Prostate gland (tissue), 2 donors: ENCODE measurements around the gene TMED5. TPM values are rescaled to one million over a fixed set of nuclear protein-coding genes. Genes with fewer than 3 reads are reported as not detected.
"Not testable (repeated sequence)": the region's sequence is repeated elsewhere in the genome, so short reads cannot be mapped to it uniquely, and the experiment has no call there.

Experiments
- DNase-seq: peaks from one replicate; pipeline ENCODE4 v3.0.0-alpha.2; 2019; ENCODE audit warnings: low spot score
- H3K27ac ChIP-seq, 2 donors: fragments of 200-600 bp; sonication (generic); 2 replicates each; pipeline ENCODE4 v1.5.1; 2017 to 2019
- H3K27me3 ChIP-seq: fragments of 200-600 bp; sonication (generic); replicated peaks from 2 replicates; pipeline ENCODE4 v1.5.1; 2019; ENCODE audit not compliant: insufficient read depth
- H3K36me3 ChIP-seq, 2 donors: fragments of 200-600 bp; sonication (generic); 1 replicate in 1 of 2; 2 replicates in 1 of 2; pipeline versions ENCODE4 v1.5.1 to v1.8.1; 2017 to 2019
- H3K4me1 ChIP-seq: fragments of 200-600 bp; sonication (generic); replicated peaks from 2 replicates; pipeline ENCODE4 v1.5.1; 2019
- H3K4me3 ChIP-seq, 2 donors: fragments of 200-600 bp; sonication (generic); 2 replicates each; pipeline ENCODE4 v1.5.1; 2017 to 2019
- H3K9me3 ChIP-seq: fragments of 200-600 bp; sonication (generic); 2 replicates; pipeline ENCODE4 v1.5.1; 2017
- POLR2A ChIP-seq: fragments of 450-650 bp; IDR thresholded peaks from one replicate; pipeline ENCODE4 v1.6.1; 2016; ENCODE audit warnings: antibody characterized with exemption, mild to moderate bottlenecking
- POLR2AphosphoS5 ChIP-seq: sonication (generic); formaldehyde crosslinking; IDR thresholded peaks from one replicate; pipeline ENCODE4 v1.6.1; 2017; ENCODE audit warnings: antibody characterized with exemption
- WGBS: methylation state at CpG from one replicate; pipeline ENCODE4 v1.1.5; 2018; 5-methylcytosine and 5-hydroxymethylcytosine counted together
- intact Hi-C: fragments of 100-400 bp; cut with DNase I; formaldehyde crosslinking; loops from one replicate; pipeline ENCODE4 v1.14.2; 2022
- total RNA-seq, 2 donors: library from RNA; depleted of rRNA; stranded (reverse); fragments of >200 nt; gene quantifications; one replicate each; pipeline ENCODE4 v1.1.0, GENCODE V29; 2016
- TF ChIP-seq, protein P1 (sequence below), 4 experiments: fragments of 200-600 bp in 2 of 4; fragments of 450-650 bp in 2 of 4; sonication (generic) in 2 of 4; IDR thresholded peaks; 1 replicate in 3 of 4; 2 replicates in 1 of 4; pipeline ENCODE4 v1.5.1; 2016 to 2019; ENCODE audit warnings: antibody characterized with exemption in 4 of 4, mild to moderate bottlenecking in 2 of 4, moderate library complexity in 2 of 4

The TMED5 gene
- 10 to 100 TPM; 59.0 to 59.8 TPM for total RNA-seq

DNA sequence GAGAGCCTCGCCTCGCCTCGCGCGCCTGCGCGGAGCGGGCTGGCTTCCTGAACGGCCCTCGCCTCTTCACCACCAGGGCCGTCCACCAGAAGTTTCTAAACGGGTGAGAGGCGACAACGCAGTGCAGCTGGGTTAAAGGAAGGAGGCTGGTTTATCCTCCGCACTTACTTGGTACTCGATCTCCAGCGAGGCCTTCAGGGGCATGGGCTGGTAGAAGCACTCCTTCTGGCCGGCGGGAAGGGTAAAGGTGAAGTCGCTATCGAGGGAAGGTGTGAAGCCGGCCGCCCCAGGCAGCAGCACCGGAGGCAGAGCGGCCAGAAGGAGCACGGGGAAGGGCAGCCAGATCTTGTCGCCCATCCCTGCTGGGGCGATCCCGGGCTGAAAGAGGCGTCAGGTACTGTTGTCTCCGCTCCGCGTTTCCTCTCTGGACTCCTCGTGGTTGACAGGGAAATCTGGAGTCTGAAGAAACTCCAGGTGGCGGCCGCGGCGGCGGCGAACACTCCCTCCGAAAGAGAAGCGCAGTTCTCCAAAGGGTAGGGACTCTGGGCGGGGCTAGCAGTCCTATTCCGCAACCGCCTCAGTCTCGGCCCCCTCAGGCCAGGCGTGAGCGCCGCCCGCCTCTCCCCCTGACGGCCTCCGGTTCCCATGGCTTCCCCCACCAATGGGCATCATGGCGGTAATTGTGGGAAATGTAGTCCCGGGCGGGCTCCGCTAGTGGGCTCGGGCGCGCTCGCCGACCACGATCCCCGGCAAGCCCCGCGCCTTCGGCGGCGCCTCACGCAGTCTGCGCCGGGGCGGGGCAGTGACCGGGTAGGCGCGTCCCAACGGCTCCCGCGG is at the start of gene TMED5:
TSS of gene TMED5 (minus strand) at position 528 of the 837 bp plus-strand sequence. CDS start at position 357, 171 bp downstream.
- H3K9me3 ChIP-seq: no peaks in the 10 kb centered on the region
- H3K4me1 ChIP-seq: peaks cover 7% of the 10 kb centered on the region

DNA sequence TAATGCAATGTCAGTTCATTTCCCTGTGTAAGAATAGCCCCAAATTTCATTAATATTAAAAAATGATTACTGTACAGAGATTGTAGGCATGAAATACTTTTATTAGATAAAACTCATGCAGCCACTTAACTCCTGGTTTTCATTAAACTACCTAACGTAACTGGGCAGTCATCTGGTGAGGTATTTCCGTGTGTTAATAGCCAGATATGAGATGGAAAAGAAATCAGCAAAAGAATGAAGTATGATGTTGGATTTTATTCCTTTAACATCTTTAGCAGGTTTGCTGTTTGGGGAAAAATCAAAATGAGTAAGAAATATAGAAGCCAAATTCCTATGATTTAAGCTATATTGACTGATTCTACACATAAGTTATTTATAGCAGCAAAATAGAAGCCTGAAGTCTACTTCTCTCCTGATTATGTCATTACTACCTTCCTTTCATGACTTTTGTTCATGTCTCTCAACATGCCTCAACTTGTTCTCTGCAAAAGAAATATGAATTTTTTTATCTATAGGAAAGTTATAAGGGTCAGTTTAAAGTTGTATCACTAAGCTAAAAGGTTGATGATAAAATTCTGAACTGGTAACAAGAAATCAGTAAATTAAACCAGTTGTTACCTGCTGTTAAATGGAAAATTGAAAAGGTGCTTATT is 42.9 kb upstream of the TMED5 start:
- no peaks in the 10 kb centered on the region for H3K27me3 ChIP-seq
- DNase-seq: no peak
- TF ChIP-seq POLR2A (no peak), POLR2AphosphoS5 (no peak)
- TF ChIP-seq, protein P1, sequence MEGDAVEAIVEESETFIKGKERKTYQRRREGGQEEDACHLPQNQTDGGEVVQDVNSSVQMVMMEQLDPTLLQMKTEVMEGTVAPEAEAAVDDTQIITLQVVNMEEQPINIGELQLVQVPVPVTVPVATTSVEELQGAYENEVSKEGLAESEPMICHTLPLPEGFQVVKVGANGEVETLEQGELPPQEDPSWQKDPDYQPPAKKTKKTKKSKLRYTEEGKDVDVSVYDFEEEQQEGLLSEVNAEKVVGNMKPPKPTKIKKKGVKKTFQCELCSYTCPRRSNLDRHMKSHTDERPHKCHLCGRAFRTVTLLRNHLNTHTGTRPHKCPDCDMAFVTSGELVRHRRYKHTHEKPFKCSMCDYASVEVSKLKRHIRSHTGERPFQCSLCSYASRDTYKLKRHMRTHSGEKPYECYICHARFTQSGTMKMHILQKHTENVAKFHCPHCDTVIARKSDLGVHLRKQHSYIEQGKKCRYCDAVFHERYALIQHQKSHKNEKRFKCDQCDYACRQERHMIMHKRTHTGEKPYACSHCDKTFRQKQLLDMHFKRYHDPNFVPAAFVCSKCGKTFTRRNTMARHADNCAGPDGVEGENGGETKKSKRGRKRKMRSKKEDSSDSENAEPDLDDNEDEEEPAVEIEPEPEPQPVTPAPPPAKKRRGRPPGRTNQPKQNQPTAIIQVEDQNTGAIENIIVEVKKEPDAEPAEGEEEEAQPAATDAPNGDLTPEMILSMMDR (IDR thresholded peaks at IDR 0.05): no peak
- intact Hi-C loops: no loop called here
- H3K4me1 ChIP-seq: no peaks in the 10 kb centered on the region
- no peaks in the 10 kb centered on the region for H3K36me3 ChIP-seq
- no peaks in the 10 kb centered on the region for H3K9me3 ChIP-seq
- H3K4me3 ChIP-seq: no peak overlapping the region
- no peak overlapping the region for H3K27ac ChIP-seq
- 90% methylated on average over 2 of the region's 2 CpGs for WGBS

More for the DNA sequence above, at the start of gene TMED5:
- WGBS: 1% methylated on average over 57 of the region's 78 CpGs
- H3K36me3 ChIP-seq: no peaks in the 10 kb centered on the region
- H3K27me3 ChIP-seq: no peaks in the 10 kb centered on the region
- peak within 1 kb of the TSS; percentile 89 to 97 for H3K4me3 ChIP-seq
- TF ChIP-seq, protein P1 (IDR thresholded peaks at IDR 0.05): peak in 3 of 4 experiments; percentile 10 to 59 (median 48)
- TF ChIP-seq POLR2AphosphoS5: peak; percentile 90
- peak; percentile 97 for TF ChIP-seq POLR2A
- intact Hi-C loops: loop anchor here (5.0 kb wide), 1 partner anchor 103 kb away; the partner anchor contains the start of gene MTF2
- peak within 1 kb of the TSS; percentile 98 to 100 for H3K27ac ChIP-seq
- DNase-seq: peak; percentile 98

DNA sequence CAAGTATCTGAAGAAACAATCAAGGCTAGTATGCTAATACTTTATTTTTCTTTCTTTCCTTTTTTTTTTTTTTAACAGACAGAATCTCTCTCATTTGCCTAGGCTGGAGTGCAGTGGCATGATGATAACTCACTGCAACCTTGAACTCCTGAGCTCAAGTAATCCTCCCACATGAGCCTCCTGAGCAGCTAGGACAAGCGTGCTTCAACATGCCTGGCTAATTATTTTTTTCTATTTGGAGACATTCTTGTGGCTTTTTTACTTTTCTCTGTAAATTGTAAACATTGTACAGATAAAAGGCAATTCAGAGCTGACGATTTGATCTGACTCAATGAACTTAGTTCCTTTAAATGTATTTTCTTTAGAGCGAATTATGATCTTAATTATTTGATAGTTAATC is 41.7 kb upstream of the TMED5 start:
- no peak for TF ChIP-seq POLR2A
- TF ChIP-seq POLR2AphosphoS5: no peak
- TF ChIP-seq, protein P1 (IDR thresholded peaks at IDR 0.05): no peak
- H3K36me3 ChIP-seq: no peaks in the 10 kb centered on the region
- no peaks in the 10 kb centered on the region for H3K27me3 ChIP-seq
- WGBS: 83% methylated on average over 3 of the region's 3 CpGs
- no peak overlapping the region for H3K4me3 ChIP-seq
- no peak overlapping the region for H3K27ac ChIP-seq
- intact Hi-C loops: no loop called here
- no peak for DNase-seq
- no peaks in the 10 kb centered on the region for H3K9me3 ChIP-seq
- no peaks in the 10 kb centered on the region for H3K4me1 ChIP-seq

DNA sequence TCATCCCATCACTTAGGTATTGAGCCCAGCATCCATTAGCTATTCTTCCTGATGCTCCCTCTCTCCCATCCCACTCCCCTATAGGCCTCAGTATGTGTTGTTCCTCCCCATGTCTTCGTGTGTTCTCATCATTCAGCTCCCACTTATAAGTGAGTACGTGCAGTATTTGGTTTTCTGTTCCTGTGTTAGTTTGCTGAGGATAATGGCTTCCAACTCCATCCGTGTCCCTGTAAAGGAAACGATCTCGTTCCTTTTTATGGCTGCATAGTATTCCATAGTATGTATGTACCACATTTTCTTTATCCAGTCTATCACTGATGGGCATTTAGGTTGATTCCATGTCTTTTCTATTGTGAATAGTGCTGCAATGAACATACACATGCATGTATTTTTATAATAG is 40.5 kb upstream of the TMED5 start:
- intact Hi-C loops, H3K4me1 ChIP-seq, H3K36me3 ChIP-seq, H3K4me3 ChIP-seq, H3K27me3 ChIP-seq, H3K27ac ChIP-seq, DNase-seq, H3K9me3 ChIP-seq: not testable (repeated sequence)
- WGBS: 100% methylated on average over 5 of the region's 5 CpGs

DNA sequence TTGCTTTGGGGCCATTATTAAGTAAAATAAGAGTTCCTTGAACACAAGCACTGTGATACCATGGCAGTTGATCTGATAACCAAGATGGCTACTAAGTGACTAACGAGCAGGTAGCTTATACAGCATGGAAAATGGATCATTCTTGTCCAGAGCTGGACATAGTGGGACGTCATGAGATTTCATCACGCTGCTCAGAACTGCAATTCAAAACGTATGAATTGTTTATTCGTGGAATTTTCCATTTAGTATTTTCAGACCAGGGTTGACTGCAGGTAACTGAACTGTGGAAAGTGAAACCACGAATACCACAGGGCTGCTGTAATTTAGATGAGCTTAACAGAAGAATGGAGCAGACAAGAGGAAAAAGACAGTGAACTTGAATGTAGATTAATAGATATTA is 39.2 kb upstream of the TMED5 start:
- Histone ChIP-seq H3K4me3 (no peak overlapping the region), H3K27me3 (no peaks in the 10 kb centered on the region), H3K9me3 (no peaks in the 10 kb centered on the region), H3K36me3 (no peaks in the 10 kb centered on the region), H3K27ac (no peak overlapping the region), H3K4me1 (no peaks in the 10 kb centered on the region)
- intact Hi-C loops: no loop called here
- no peak for DNase-seq
- TF ChIP-seq, protein P1 (IDR thresholded peaks at IDR 0.05): no peak
- TF ChIP-seq POLR2A (no peak), POLR2AphosphoS5 (no peak)
- WGBS: 88% methylated on average over 6 of the region's 6 CpGs
